Hepatocyte (in vitro differentiated cells): Measurements from ENCODE around the gene MON1A. TPM values are rescaled to one million over a fixed set of nuclear protein-coding genes. Genes with fewer than 3 reads are reported as not detected.

Experiments
- DNase-seq: peaks from one replicate; pipeline ENCODE4 v3.0.0-alpha.2; 2016; ENCODE audit warnings: low spot score
- H2AFZ ChIP-seq: fragments of 200-600 bp; sonication (generic); 2 replicates; pipeline ENCODE4 v1.6.0; 2016; ENCODE audit warnings: antibody characterized with exemption, mild to moderate bottlenecking
- H3K27ac ChIP-seq: fragments of 200-600 bp; sonication (generic); 2 replicates; pipeline ENCODE4 v1.5.1; 2016; ENCODE audit warnings: mild to moderate bottlenecking
- H3K27me3 ChIP-seq: fragments of 200-600 bp; sonication (generic); 2 replicates; pipeline ENCODE4 v1.6.1; 2016
- H3K36me3 ChIP-seq: fragments of 200-600 bp; sonication (generic); replicated peaks from 2 replicates; pipeline ENCODE4 v1.5.1; 2016; ENCODE audit warnings: low read depth; ENCODE audit not compliant: insufficient read depth
- H3K4me1 ChIP-seq: fragments of 200-600 bp; sonication (generic); 2 replicates; pipeline ENCODE4 v1.5.1; 2016; ENCODE audit warnings: mild to moderate bottlenecking, moderate library complexity; ENCODE audit not compliant: insufficient read depth
- H3K4me2 ChIP-seq: fragments of 200-600 bp; sonication (generic); 2 replicates; pipeline ENCODE4 v1.6.0; 2016
- H3K4me3 ChIP-seq: fragments of 200-600 bp; sonication (generic); 2 replicates; pipeline ENCODE4 v1.5.1; 2016; ENCODE audit warnings: mild to moderate bottlenecking
- H3K79me2 ChIP-seq: fragments of 200-600 bp; sonication (generic); 2 replicates; pipeline ENCODE4 v1.6.0; 2017; ENCODE audit warnings: mild to moderate bottlenecking
- H3K9me2 ChIP-seq: fragments of 200-600 bp; sonication (generic); replicated peaks from 2 replicates; pipeline ENCODE4 v1.6.0; 2017; ENCODE audit warnings: mild to moderate bottlenecking; ENCODE audit not compliant: insufficient read depth
- H3K9me3 ChIP-seq: fragments of 200-600 bp; sonication (generic); 2 replicates; pipeline ENCODE4 v1.5.1; 2016; ENCODE audit warnings: low read depth, mild to moderate bottlenecking
- H4K20me1 ChIP-seq: fragments of 200-600 bp; sonication (generic); 2 replicates; pipeline ENCODE4 v1.6.0; 2016; ENCODE audit warnings: mild to moderate bottlenecking; ENCODE audit not compliant: insufficient read depth, poor library complexity, severe bottlenecking
- CTCF ChIP-seq: fragments of 200-600 bp; sonication (generic); IDR thresholded peaks from 2 replicates; pipeline ENCODE4 v1.5.1; 2016; ENCODE audit warnings: antibody characterized with exemption, mild to moderate bottlenecking; ENCODE audit not compliant: poor library complexity
- EZH2 ChIP-seq: fragments of 200-600 bp; sonication (generic); IDR thresholded peaks from 2 replicates; pipeline ENCODE4 v1.6.1; 2016; ENCODE audit warnings: antibody characterized with exemption, mild to moderate bottlenecking, borderline replicate concordance
- EZH2phosphoT487 ChIP-seq: fragments of 200-600 bp; sonication (generic); IDR thresholded peaks from one replicate; pipeline ENCODE4 v1.6.1; 2018; ENCODE audit warnings: antibody characterized with exemption, mild to moderate bottlenecking, low read depth, moderate library complexity; ENCODE audit not compliant: unreplicated experiment, severe bottlenecking
- WGBS: methylation state at CpG from one replicate; pipeline ENCODE4 v1.1.6; 2016; ENCODE audit warnings: low lambda C conversion rate; ENCODE audit errors: missing lambda C conversion rate; 5-methylcytosine and 5-hydroxymethylcytosine counted together
- polyA plus RNA-seq: library from polyadenylated mRNA; unstranded; fragments of >200 nt; fragmentation: Nextera tagmentation; extraction: Ambion mirVana; gene quantifications from 2 replicates; pipeline ENCODE4 v1.2.1, GENCODE V29; 2016
- total RNA-seq: library from RNA; depleted of rRNA; stranded (reverse); fragments of >200 nt; gene quantifications from 2 replicates; pipeline ENCODE4 v1.2.3, GENCODE V29; 2014

Gene MON1A
- total and polyA plus RNA-seq, 2 experiments from 2014 or later: 9.5 to 10.7 TPM

GRCh38 chr3:49916686-49917085 is 12.9 kb downstream of the MON1A start:
- Histone ChIP-seq H2AFZ (no peak overlapping the region), H3K27me3 (no peaks in the 10 kb centered on the region), H3K27ac (no peak overlapping the region), H3K4me1 (peaks cover 7% of the 10 kb centered on the region), H3K9me3 (no peaks in the 10 kb centered on the region), H3K36me3 (no peaks in the 10 kb centered on the region), H3K9me2 (no peaks in the 10 kb centered on the region), H3K4me2 (no peak overlapping the region), H4K20me1 (no peaks in the 10 kb centered on the region), H3K79me2 (no peaks in the 10 kb centered on the region), H3K4me3 (no peak overlapping the region)
- TF ChIP-seq EZH2phosphoT487 (no peak), EZH2 (no peak), CTCF (no peak)
- no peak for DNase-seq
- WGBS: 96% methylated on average over 5 of the region's 5 CpGs

- H3K4me3 ChIP-seq: no peak overlapping the region
- 49% methylated on average over 2 of the region's 2 CpGs for WGBS
- H3K4me1 ChIP-seq: peaks cover 7% of the 10 kb centered on the region
- DNase-seq: no peak
- H3K4me2 ChIP-seq: no peak overlapping the region
- H3K79me2 ChIP-seq: no peaks in the 10 kb centered on the region
- H3K9me3 ChIP-seq: no peaks in the 10 kb centered on the region
- no peak overlapping the region for H3K27ac ChIP-seq
- no peaks in the 10 kb centered on the region for H3K9me2 ChIP-seq
- no peaks in the 10 kb centered on the region for H4K20me1 ChIP-seq
- H3K27me3 ChIP-seq: no peaks in the 10 kb centered on the region
- H3K36me3 ChIP-seq: no peaks in the 10 kb centered on the region
- no peak for TF ChIP-seq CTCF
- no peak for TF ChIP-seq EZH2
- no peak for TF ChIP-seq EZH2phosphoT487
- no peak overlapping the region for H2AFZ ChIP-seq
These were observed 14.7 kb downstream of the MON1A start for GRCh38 chr3:49914906-49915305.

DNA sequence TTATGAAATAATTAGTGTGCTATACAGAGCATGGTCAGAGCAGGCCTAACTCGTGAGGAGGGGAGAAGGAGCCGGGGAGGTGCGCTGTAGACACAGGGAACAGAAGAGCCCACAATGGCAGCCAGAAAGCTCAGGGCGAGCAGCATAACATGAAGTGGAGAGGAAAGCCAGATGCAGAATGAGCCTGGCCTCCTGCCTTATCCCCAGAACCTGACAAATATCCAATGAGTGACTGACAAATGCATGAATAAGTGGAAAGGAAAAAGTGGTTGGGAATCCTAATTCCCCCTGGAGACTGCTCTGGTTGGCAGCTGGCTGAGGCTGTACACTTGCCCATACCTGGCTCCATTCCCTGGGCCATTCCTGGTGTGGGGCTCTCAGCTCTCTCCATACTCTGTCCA is 16.7 kb downstream of the MON1A start:
- Histone ChIP-seq H3K79me2 (no peaks in the 10 kb centered on the region), H3K27me3 (no peaks in the 10 kb centered on the region), H2AFZ (no peak overlapping the region), H3K4me1 (peaks cover 14% of the 10 kb centered on the region), H3K9me3 (no peaks in the 10 kb centered on the region), H4K20me1 (no peaks in the 10 kb centered on the region), H3K36me3 (no peaks in the 10 kb centered on the region), H3K4me2 (no peak overlapping the region), H3K4me3 (no peak overlapping the region), H3K27ac (no peak overlapping the region), H3K9me2 (no peaks in the 10 kb centered on the region)
- DNase-seq: no peak
- TF ChIP-seq EZH2phosphoT487 (no peak), EZH2 (no peak), CTCF (no peak)
- WGBS: 93% methylated on average over 4 of the region's 4 CpGs

- no peaks in the 10 kb centered on the region for H3K79me2 ChIP-seq
- no peaks in the 10 kb centered on the region for H3K9me2 ChIP-seq
- no peak overlapping the region for H2AFZ ChIP-seq
- no peak for TF ChIP-seq CTCF
- no peak for TF ChIP-seq EZH2phosphoT487
- no peak for TF ChIP-seq EZH2
- H4K20me1 ChIP-seq: no peaks in the 10 kb centered on the region
- 95% methylated on average over 15 of the region's 15 CpGs for WGBS
- H3K9me3 ChIP-seq: no peaks in the 10 kb centered on the region
- DNase-seq: no peak
- H3K4me3 ChIP-seq: no peak overlapping the region
- no peak overlapping the region for H3K27ac ChIP-seq
- no peak overlapping the region for H3K4me2 ChIP-seq
- H3K36me3 ChIP-seq: no peaks in the 10 kb centered on the region
- no peaks in the 10 kb centered on the region for H3K27me3 ChIP-seq
- H3K4me1 ChIP-seq: peaks cover 17% of the 10 kb centered on the region
These were observed 18.0 kb downstream of the MON1A start for GRCh38 chr3:49911611-49912010.
